HepG2 (cell line): ENCODE measurements around the gene TMC8. TPM values are rescaled to one million over a fixed set of nuclear protein-coding genes. Genes with fewer than 3 reads are reported as not detected.

Source experiments
- MTA1 ChIP-seq: sonication (generic); formaldehyde crosslinking; IDR thresholded peaks from 2 replicates; pipeline ENCODE4 v1.4.0; 2020; ENCODE audit warnings: missing genetic modification reagents, mild to moderate bottlenecking, borderline replicate concordance
- NONO ChIP-seq, 2 experiments: fragments of 450-650 bp in 1 of 2; sonication (generic) in 1 of 2; formaldehyde crosslinking in 1 of 2; IDR thresholded peaks in 1 of 2; conservative IDR thresholded peaks in 1 of 2; 2 replicates each; pipeline versions ENCODE4 v1.6.1 to v1.8.0; 2017 to 2022; ENCODE audit warnings: mild to moderate bottlenecking in 1 of 2, missing genetic modification reagents in 1 of 2, moderate library complexity in 1 of 2
- PCBP2 ChIP-seq: fragments of 200-400 bp; formaldehyde crosslinking; optimal IDR thresholded peaks from 2 replicates; pipeline ENCODE3; 2018; ENCODE audit warnings: low read length, low read depth; ENCODE audit not compliant: poor library complexity, severe bottlenecking
- RFXANK ChIP-seq: IDR thresholded peaks from 2 replicates; pipeline ENCODE4 v1.6.1; 2016
- SP140L ChIP-seq: sonication (generic); formaldehyde crosslinking; IDR thresholded peaks from 2 replicates; pipeline ENCODE4 v1.4.0; 2020; ENCODE audit warnings: missing genetic modification reagents, borderline replicate concordance
- SRY ChIP-seq: sonication (generic); formaldehyde crosslinking; IDR thresholded peaks from 2 replicates; pipeline ENCODE4 v1.8.0; 2022; ENCODE audit warnings: mild to moderate bottlenecking, missing genetic modification reagents
- ZNF205 ChIP-seq: IDR thresholded peaks from 2 replicates; pipeline ENCODE4 v1.6.1; 2018; ENCODE audit warnings: missing biosample characterization, missing genetic modification reagents
- ZNF280D ChIP-seq: sonication (generic); formaldehyde crosslinking; IDR thresholded peaks from 2 replicates; pipeline ENCODE4 v1.5.1; 2020; ENCODE audit warnings: mild to moderate bottlenecking, missing genetic modification reagents
- ZNF350 ChIP-seq: sonication (generic); formaldehyde crosslinking; IDR thresholded peaks from 2 replicates; pipeline ENCODE4 v1.4.0; 2020; ENCODE audit warnings: mild to moderate bottlenecking, low read depth, missing genetic modification reagents, borderline replicate concordance
- ZNF354B ChIP-seq: sonication (generic); formaldehyde crosslinking; IDR thresholded peaks from 2 replicates; pipeline ENCODE4 v1.8.0; 2022; ENCODE audit warnings: mild to moderate bottlenecking, missing genetic modification reagents
- ZNF382 ChIP-seq: sonication (generic); formaldehyde crosslinking; IDR thresholded peaks from 2 replicates; pipeline ENCODE4 v1.5.0; 2020; ENCODE audit warnings: missing genetic modification reagents, mild to moderate bottlenecking, borderline replicate concordance
- ZNF557 ChIP-seq: sonication (generic); formaldehyde crosslinking; IDR thresholded peaks from 2 replicates; pipeline ENCODE4 v1.4.0; 2020; ENCODE audit warnings: missing genetic modification reagents
- polyA plus RNA-seq, 8 experiments: library from polyadenylated mRNA; depleted of rRNA in 3 of 8; stranded (reverse) in 7 of 8; unstranded in 1 of 8; fragments of >200 nt; fragmentation: Illumina TruSeq in 4 of 8; extraction: Trizol in 4 of 8; gene quantifications; 2 replicates each; pipeline versions ENCODE4 v1.2.1 to v1.2.3, GENCODE V29; 2011 to 2016; ENCODE audit warnings: low read depth in 4 of 8, missing spikeins in 1 of 8, mixed read lengths in 1 of 8; ENCODE audit not compliant: insufficient read depth in 1 of 8
- total RNA-seq, 5 experiments: library from RNA; depleted of rRNA; stranded (reverse); fragments of >200 nt; fragmentation: Illumina TruSeq; extraction: Trizol; gene quantifications; 2 replicates each; pipeline ENCODE4 v1.2.3, GENCODE V29; 2016; ENCODE audit warnings: low read depth in 1 of 5
- TF ChIP-seq, protein P1 (sequence below): sonication (generic); formaldehyde crosslinking; conservative IDR thresholded peaks from 2 replicates; pipeline ENCODE4 v1.8.1; 2023; ENCODE audit warnings: missing genetic modification reagents
- TF ChIP-seq, protein P2 (sequence below): sonication (generic); formaldehyde crosslinking; IDR thresholded peaks from 2 replicates; pipeline ENCODE4 v1.4.0; 2020; ENCODE audit warnings: mild to moderate bottlenecking, missing genetic modification reagents, borderline replicate concordance
- TF ChIP-seq, protein P3 (sequence below): sonication (generic); formaldehyde crosslinking; IDR thresholded peaks from 2 replicates; pipeline ENCODE4 v1.4.0; 2020; ENCODE audit warnings: mild to moderate bottlenecking, missing genetic modification reagents

The TMC8 gene
- total and polyA plus RNA-seq, 2 of the 13 experiments (the other 11 are each of a cell fraction or from before 2014, with no cell fraction given): 0.53 to 7.8 TPM

GRCh38 chr17:78186692-78187595 lies 56.4 kb downstream of the TMC8 start, which contains the start of the genes AFMID and TK1 (continued):
- TF ChIP-seq, protein P1, sequence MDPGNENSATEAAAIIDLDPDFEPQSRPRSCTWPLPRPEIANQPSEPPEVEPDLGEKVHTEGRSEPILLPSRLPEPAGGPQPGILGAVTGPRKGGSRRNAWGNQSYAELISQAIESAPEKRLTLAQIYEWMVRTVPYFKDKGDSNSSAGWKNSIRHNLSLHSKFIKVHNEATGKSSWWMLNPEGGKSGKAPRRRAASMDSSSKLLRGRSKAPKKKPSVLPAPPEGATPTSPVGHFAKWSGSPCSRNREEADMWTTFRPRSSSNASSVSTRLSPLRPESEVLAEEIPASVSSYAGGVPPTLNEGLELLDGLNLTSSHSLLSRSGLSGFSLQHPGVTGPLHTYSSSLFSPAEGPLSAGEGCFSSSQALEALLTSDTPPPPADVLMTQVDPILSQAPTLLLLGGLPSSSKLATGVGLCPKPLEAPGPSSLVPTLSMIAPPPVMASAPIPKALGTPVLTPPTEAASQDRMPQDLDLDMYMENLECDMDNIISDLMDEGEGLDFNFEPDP (CRISPR knock-in tag): no peak
- TF ChIP-seq RFXANK (CRISPR knock-in tag) (peak; percentile 85), NONO (IDR thresholded peaks at IDR 0.05) (no peak), NONO (CRISPR knock-in tag; conservative IDR thresholded peaks at IDR 0.05) (peak; percentile 93), ZNF557 (CRISPR knock-in tag) (peak; percentile 68; the same call in 1 of the 2 replicates), SP140L (no peak; the same call in 1 of the 2 replicates), ZNF354B (CRISPR knock-in tag) (peak; percentile 100), ZNF382 (CRISPR knock-in tag) (no peak), ZNF350 (CRISPR knock-in tag) (peak; percentile 87), MTA1 (CRISPR knock-in tag) (peak; percentile 55; the same call in 1 of the 2 replicates), ZNF280D (CRISPR knock-in tag) (peak; percentile 57; the same call in 1 of the 2 replicates), PCBP2 (peak; percentile 94), SRY (CRISPR knock-in tag) (peak; percentile 91; the same call in 1 of the 2 replicates), ZNF205 (peak; percentile 77)
- TF ChIP-seq, protein P2, sequence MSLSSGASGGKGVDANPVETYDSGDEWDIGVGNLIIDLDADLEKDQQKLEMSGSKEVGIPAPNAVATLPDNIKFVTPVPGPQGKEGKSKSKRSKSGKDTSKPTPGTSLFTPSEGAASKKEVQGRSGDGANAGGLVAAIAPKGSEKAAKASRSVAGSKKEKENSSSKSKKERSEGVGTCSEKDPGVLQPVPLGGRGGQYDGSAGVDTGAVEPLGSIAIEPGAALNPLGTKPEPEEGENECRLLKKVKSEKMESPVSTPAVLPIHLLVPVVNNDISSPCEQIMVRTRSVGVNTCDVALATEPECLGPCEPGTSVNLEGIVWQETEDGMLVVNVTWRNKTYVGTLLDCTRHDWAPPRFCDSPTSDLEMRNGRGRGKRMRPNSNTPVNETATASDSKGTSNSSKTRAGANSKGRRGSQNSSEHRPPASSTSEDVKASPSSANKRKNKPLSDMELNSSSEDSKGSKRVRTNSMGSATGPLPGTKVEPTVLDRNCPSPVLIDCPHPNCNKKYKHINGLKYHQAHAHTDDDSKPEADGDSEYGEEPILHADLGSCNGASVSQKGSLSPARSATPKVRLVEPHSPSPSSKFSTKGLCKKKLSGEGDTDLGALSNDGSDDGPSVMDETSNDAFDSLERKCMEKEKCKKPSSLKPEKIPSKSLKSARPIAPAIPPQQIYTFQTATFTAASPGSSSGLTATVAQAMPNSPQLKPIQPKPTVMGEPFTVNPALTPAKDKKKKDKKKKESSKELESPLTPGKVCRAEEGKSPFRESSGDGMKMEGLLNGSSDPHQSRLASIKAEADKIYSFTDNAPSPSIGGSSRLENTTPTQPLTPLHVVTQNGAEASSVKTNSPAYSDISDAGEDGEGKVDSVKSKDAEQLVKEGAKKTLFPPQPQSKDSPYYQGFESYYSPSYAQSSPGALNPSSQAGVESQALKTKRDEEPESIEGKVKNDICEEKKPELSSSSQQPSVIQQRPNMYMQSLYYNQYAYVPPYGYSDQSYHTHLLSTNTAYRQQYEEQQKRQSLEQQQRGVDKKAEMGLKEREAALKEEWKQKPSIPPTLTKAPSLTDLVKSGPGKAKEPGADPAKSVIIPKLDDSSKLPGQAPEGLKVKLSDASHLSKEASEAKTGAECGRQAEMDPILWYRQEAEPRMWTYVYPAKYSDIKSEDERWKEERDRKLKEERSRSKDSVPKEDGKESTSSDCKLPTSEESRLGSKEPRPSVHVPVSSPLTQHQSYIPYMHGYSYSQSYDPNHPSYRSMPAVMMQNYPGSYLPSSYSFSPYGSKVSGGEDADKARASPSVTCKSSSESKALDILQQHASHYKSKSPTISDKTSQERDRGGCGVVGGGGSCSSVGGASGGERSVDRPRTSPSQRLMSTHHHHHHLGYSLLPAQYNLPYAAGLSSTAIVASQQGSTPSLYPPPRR: no peak
- TF ChIP-seq, protein P3, sequence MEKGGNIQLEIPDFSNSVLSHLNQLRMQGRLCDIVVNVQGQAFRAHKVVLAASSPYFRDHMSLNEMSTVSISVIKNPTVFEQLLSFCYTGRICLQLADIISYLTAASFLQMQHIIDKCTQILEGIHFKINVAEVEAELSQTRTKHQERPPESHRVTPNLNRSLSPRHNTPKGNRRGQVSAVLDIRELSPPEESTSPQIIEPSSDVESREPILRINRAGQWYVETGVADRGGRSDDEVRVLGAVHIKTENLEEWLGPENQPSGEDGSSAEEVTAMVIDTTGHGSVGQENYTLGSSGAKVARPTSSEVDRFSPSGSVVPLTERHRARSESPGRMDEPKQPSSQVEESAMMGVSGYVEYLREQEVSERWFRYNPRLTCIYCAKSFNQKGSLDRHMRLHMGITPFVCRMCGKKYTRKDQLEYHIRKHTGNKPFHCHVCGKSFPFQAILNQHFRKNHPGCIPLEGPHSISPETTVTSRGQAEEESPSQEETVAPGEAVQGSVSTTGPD: no peak
